ENCODE data around the gene TIMM21. TPM values are rescaled to one million over a fixed set of nuclear protein-coding genes. Genes with fewer than 3 reads are reported as not detected.

Gene TIMM21
- total RNA-seq, 3 donors from 2014 or later: 30.8 to 38.1 (median 35.9) TPM

DNA sequence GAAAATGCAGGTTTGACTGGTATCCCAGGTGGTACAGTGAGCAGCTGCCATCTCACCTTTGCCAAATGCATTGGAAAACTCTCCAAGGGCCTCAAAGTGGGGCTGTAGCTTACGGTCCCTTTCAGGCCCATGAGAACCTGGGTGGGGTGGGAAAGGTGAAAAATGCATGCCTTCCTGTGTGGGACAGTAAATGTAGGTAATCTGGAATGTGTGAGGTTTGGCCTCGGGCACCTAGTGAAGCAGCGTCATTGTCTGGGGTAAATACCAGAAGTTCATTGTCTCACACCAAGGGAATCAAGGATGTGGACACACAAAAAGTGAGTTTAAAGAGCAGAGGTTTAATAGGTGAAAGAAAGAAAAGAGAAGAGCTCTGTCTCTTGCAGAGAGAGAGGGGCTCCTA, 36.6 kb downstream of the TIMM21 start:
- TF ChIP-seq CTCF (IDR thresholded peaks at IDR 0.05) (no peak), POLR2A (IDR thresholded peaks at IDR 0.05) (no peak), POLR2AphosphoS5 (IDR thresholded peaks at IDR 0.05) (no peak)
- intact Hi-C loops (cut with DNase I; ENCODE audit: low total_unique reads): no loop called here
- peak overlapping the region in 1 of 2 donors; percentile 36 for H3K27ac ChIP-seq
- H3K4me1 ChIP-seq: no peaks in the 10 kb centered on the region
- DNase-seq (ENCODE audit: low spot score in 2 of 2): peak in 1 of 2 donors; percentile 53
- no peak overlapping the region for H3K4me3 ChIP-seq
- H3K9me3 ChIP-seq: no peaks in the 10 kb centered on the region
- H3K36me3 ChIP-seq: no peaks in the 10 kb centered on the region
- H3K27me3 ChIP-seq: no peaks in the 10 kb centered on the region

DNA sequence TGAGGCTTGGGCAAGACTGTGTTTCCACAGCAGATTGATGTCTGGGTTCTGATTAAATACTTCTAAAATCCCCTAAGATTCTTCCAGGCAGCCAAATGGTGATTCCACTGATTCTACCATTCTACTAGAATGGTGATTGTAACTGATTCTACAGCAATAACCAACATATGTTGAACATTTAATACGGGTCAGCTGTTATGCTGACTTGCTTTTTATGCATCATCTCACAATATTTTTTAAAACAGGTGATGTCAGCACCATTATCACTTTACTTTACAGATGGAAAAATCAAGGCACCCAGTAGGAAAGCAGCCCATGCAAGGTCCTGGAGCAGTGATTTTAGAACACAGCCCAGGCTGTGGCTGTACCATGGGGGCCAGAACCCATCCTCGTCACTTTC, 37.5 kb downstream of the TIMM21 start:
- no peaks in the 10 kb centered on the region for H3K9me3 ChIP-seq
- TF ChIP-seq POLR2AphosphoS5 (IDR thresholded peaks at IDR 0.05) (no peak), CTCF (IDR thresholded peaks at IDR 0.05) (no peak), POLR2A (IDR thresholded peaks at IDR 0.05) (no peak)
- DNase-seq (ENCODE audit: low spot score in 2 of 2): no peak
- no peak overlapping the region for H3K4me3 ChIP-seq
- H3K4me1 ChIP-seq: no peaks in the 10 kb centered on the region
- no peaks in the 10 kb centered on the region for H3K36me3 ChIP-seq
- H3K27me3 ChIP-seq: no peaks in the 10 kb centered on the region
- H3K27ac ChIP-seq: no peak overlapping the region
- intact Hi-C loops (cut with DNase I; ENCODE audit: low total_unique reads): no loop called here

DNA sequence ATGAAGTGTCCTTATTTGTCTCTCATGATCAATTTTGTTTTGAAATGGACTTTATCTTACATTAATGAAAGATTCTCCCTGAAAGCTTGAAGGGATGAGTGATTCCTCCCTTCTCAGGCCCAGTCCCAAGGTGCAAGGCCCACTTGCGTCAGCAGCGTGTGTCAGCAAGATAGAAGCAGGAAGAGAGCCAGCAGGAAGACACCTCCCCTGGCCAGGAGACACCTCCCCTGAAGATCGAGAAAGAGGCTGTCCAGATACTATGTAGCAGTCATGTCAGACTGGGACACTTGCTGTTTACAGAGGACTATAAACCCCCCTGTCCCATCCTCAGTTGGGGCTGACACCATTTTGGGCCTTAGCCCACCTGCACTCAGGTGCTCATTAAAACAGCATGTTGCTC, 38.3 kb downstream of the TIMM21 start:
- Histone ChIP-seq H3K36me3 (no peaks in the 10 kb centered on the region), H3K27ac (no peak overlapping the region), H3K27me3 (no peaks in the 10 kb centered on the region), H3K4me3 (no peak overlapping the region), H3K9me3 (no peaks in the 10 kb centered on the region), H3K4me1 (no peaks in the 10 kb centered on the region)
- no peak for DNase-seq (ENCODE audit: low spot score in 2 of 2)
- no peak for TF ChIP-seq POLR2A (IDR thresholded peaks at IDR 0.05)
- TF ChIP-seq CTCF (IDR thresholded peaks at IDR 0.05): no peak
- no peak for TF ChIP-seq POLR2AphosphoS5 (IDR thresholded peaks at IDR 0.05)
- intact Hi-C loops (cut with DNase I; ENCODE audit: low total_unique reads): no loop called here

DNA sequence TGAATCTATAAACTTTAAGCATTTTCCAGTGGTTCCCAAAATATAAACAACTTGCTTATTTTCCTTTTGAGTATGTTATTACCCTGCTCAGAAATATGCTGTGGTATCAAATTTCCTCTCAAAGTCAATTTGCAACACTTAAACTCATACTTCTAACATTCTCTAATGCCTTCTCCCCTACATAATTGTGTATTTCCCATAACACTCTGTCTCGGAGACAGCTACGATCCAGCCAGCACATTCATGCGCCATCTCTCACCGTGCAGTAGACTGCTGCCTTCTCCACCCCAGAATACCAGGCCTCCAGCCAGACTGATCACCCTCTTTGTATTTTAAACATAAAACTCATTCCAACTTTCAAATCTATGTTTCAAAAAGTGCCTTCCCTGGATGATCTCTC, 41.8 kb downstream of the TIMM21 start:
- no peak for DNase-seq (ENCODE audit: low spot score in 2 of 2)
- Histone ChIP-seq H3K27me3 (no peaks in the 10 kb centered on the region), H3K27ac (no peak overlapping the region), H3K4me3 (no peak overlapping the region), H3K36me3 (no peaks in the 10 kb centered on the region), H3K4me1 (no peaks in the 10 kb centered on the region), H3K9me3 (no peaks in the 10 kb centered on the region)
- intact Hi-C loops (cut with DNase I; ENCODE audit: low total_unique reads): loop anchor here (10.0 kb wide), 1 partner anchor 145 kb away; no protein-coding TSS in a partner anchor
- TF ChIP-seq POLR2A (IDR thresholded peaks at IDR 0.05) (no peak), CTCF (IDR thresholded peaks at IDR 0.05) (no peak), POLR2AphosphoS5 (IDR thresholded peaks at IDR 0.05) (no peak)

- Histone ChIP-seq H3K9me3 (no peaks in the 10 kb centered on the region), H3K27ac (no peak overlapping the region), H3K4me3 (no peak overlapping the region), H3K4me1 (no peaks in the 10 kb centered on the region), H3K36me3 (no peaks in the 10 kb centered on the region), H3K27me3 (no peaks in the 10 kb centered on the region)
- DNase-seq (ENCODE audit: low spot score in 2 of 2): no peak
- intact Hi-C loops (cut with DNase I; ENCODE audit: low total_unique reads): loop anchor here (10.0 kb wide), 1 partner anchor 143 kb away; no protein-coding TSS in a partner anchor
- TF ChIP-seq POLR2A (IDR thresholded peaks at IDR 0.05) (no peak), CTCF (IDR thresholded peaks at IDR 0.05) (no peak), POLR2AphosphoS5 (IDR thresholded peaks at IDR 0.05) (no peak)
Measured at GRCh38 chr18:74191577-74191976, 43.3 kb downstream of the TIMM21 start.
